HEK293 (cell line): ENCODE measurements around the gene ANO9.

Source experiments
- CTCF ChIP-seq: fragments of 450-650 bp; formaldehyde crosslinking; IDR thresholded peaks from 2 replicates; pipeline ENCODE4 v1.5.1; 2016; ENCODE audit warnings: missing biosample characterization, missing genetic modification characterization
- ELK4 ChIP-seq: IDR thresholded peaks from 2 replicates; pipeline ENCODE4 v1.6.1; 2011; ENCODE audit warnings: mild to moderate bottlenecking, low read depth, low read length, borderline replicate concordance
- SP7 ChIP-seq: fragments of 450-650 bp; formaldehyde crosslinking; IDR thresholded peaks from 2 replicates; pipeline ENCODE4 v1.5.1; 2016; ENCODE audit warnings: missing biosample characterization, missing genetic modification characterization
- ZBTB7A ChIP-seq: fragments of 450-650 bp; formaldehyde crosslinking; IDR thresholded peaks from 2 replicates; pipeline ENCODE4 v1.5.1; 2016; ENCODE audit warnings: low read depth, missing biosample characterization, missing genetic modification characterization
- ZNF23 ChIP-seq: fragments of 450-650 bp; formaldehyde crosslinking; IDR thresholded peaks from 2 replicates; pipeline ENCODE4 v1.5.1; 2016; ENCODE audit warnings: missing biosample characterization, missing genetic modification characterization, borderline replicate concordance
- ZNF394 ChIP-seq: fragments of 450-650 bp; formaldehyde crosslinking; IDR thresholded peaks from 2 replicates; pipeline ENCODE4 v1.5.1; 2016; ENCODE audit warnings: missing biosample characterization, missing genetic modification characterization, mild to moderate bottlenecking, moderate library complexity, borderline replicate concordance
- TF ChIP-seq, protein P1 (sequence below): fragments of 450-650 bp; formaldehyde crosslinking; IDR thresholded peaks from 2 replicates; pipeline ENCODE4 v1.5.1; 2016; ENCODE audit warnings: missing biosample characterization, missing genetic modification characterization, low read depth
- TF ChIP-seq, protein P2 (sequence below): fragments of 450-650 bp; formaldehyde crosslinking; IDR thresholded peaks from 2 replicates; pipeline ENCODE4 v1.5.1; 2016; ENCODE audit warnings: missing biosample characterization, missing genetic modification characterization, borderline replicate concordance

GRCh38 chr11:396511-396947 lies 45.3 kb downstream of the ANO9 start:
- TF ChIP-seq, protein P1, sequence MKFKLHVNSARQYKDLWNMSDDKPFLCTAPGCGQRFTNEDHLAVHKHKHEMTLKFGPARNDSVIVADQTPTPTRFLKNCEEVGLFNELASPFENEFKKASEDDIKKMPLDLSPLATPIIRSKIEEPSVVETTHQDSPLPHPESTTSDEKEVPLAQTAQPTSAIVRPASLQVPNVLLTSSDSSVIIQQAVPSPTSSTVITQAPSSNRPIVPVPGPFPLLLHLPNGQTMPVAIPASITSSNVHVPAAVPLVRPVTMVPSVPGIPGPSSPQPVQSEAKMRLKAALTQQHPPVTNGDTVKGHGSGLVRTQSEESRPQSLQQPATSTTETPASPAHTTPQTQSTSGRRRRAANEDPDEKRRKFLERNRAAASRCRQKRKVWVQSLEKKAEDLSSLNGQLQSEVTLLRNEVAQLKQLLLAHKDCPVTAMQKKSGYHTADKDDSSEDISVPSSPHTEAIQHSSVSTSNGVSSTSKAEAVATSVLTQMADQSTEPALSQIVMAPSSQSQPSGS (tag by site-specific recombination), result no peak
- no peak for TF ChIP-seq ELK4
- no peak for TF ChIP-seq SP7 (tag by site-specific recombination)
- TF ChIP-seq CTCF, result no peak
- TF ChIP-seq ZNF23 (tag by site-specific recombination), result no peak
- TF ChIP-seq ZNF394 (tag by site-specific recombination), result no peak
- TF ChIP-seq ZBTB7A (tag by site-specific recombination), result no peak
- TF ChIP-seq, protein P2, sequence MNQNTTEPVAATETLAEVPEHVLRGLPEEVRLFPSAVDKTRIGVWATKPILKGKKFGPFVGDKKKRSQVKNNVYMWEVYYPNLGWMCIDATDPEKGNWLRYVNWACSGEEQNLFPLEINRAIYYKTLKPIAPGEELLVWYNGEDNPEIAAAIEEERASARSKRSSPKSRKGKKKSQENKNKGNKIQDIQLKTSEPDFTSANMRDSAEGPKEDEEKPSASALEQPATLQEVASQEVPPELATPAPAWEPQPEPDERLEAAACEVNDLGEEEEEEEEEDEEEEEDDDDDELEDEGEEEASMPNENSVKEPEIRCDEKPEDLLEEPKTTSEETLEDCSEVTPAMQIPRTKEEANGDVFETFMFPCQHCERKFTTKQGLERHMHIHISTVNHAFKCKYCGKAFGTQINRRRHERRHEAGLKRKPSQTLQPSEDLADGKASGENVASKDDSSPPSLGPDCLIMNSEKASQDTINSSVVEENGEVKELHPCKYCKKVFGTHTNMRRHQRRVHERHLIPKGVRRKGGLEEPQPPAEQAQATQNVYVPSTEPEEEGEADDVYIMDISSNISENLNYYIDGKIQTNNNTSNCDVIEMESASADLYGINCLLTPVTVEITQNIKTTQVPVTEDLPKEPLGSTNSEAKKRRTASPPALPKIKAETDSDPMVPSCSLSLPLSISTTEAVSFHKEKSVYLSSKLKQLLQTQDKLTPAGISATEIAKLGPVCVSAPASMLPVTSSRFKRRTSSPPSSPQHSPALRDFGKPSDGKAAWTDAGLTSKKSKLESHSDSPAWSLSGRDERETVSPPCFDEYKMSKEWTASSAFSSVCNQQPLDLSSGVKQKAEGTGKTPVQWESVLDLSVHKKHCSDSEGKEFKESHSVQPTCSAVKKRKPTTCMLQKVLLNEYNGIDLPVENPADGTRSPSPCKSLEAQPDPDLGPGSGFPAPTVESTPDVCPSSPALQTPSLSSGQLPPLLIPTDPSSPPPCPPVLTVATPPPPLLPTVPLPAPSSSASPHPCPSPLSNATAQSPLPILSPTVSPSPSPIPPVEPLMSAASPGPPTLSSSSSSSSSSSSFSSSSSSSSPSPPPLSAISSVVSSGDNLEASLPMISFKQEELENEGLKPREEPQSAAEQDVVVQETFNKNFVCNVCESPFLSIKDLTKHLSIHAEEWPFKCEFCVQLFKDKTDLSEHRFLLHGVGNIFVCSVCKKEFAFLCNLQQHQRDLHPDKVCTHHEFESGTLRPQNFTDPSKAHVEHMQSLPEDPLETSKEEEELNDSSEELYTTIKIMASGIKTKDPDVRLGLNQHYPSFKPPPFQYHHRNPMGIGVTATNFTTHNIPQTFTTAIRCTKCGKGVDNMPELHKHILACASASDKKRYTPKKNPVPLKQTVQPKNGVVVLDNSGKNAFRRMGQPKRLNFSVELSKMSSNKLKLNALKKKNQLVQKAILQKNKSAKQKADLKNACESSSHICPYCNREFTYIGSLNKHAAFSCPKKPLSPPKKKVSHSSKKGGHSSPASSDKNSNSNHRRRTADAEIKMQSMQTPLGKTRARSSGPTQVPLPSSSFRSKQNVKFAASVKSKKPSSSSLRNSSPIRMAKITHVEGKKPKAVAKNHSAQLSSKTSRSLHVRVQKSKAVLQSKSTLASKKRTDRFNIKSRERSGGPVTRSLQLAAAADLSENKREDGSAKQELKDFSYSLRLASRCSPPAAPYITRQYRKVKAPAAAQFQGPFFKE (tag by site-specific recombination), result no peak
